K562 (cell line): ENCODE data around the gene BOLA2. TPM values are rescaled to one million over a fixed set of nuclear protein-coding genes. Genes with fewer than 3 reads are reported as not detected.
"Not testable (repeated sequence)": the region's sequence is repeated elsewhere in the genome, so short reads cannot be mapped to it uniquely, and the experiment has no call there.

ENCODE experiments used
- ATAC-seq: fragments of 200-7000 bp; cut with Tn5 transposase; 3 replicates; pipeline ENCODE4 v1.9.1; 2020; ENCODE audit warnings: moderate library complexity
- BruUV-seq: library from RNA; stranded (reverse); fragments of 400-500 nt; replicated peaks from 2 replicates; lab custom pipeline; 2021; lab: Mats Ljungman, UMichigan
- CTCF ChIA-PET: fragments of 300-600 bp; formaldehyde crosslinking; extraction: SDS; loops from one replicate; lab custom pipeline; 2021; ENCODE audit warnings: low intra/inter-chr PET ratio; lab: Yijun Ruan, JAX
- POLR2A ChIA-PET: fragments of 300-600, 350-650 bp; sonication (Branson Sonifier 250); formaldehyde crosslinking; extraction: SDS; loops from one replicate; lab custom pipeline; 2021; ENCODE audit warnings: antibody characterized with exemption, inconsistent platforms; lab: Yijun Ruan, JAX
- DNase-seq, 4 experiments: peaks; one replicate each; pipeline versions ENCODE4 v3.0.0 to v3.0.0-alpha.2; 2011 to 2018; ENCODE audit warnings: low spot score in 3 of 4, mixed read lengths in 3 of 4; ENCODE audit errors: extremely low read depth in 1 of 4
- FAIRE-seq: peaks from 2 replicates; lab custom pipeline; 2011; peaks lifted over from hg19 to GRCh38; lab: Jason Lieb, UNC
- H2AFZ ChIP-seq: 2 replicates; pipeline ENCODE4 v1.6.0; 2011; ENCODE audit warnings: low read depth, low read length, control low read depth, inconsistent platforms
- H3K27ac ChIP-seq: fragments of 200-600 bp; 3 replicates; pipeline ENCODE4 v1.8.0; 2011; ENCODE audit warnings: low read depth, mild to moderate bottlenecking, control low read depth, inconsistent platforms, low read length, moderate library complexity, mixed read lengths; ENCODE audit errors: extremely low read depth
- H3K27me3 ChIP-seq, 2 experiments: fragments of 300-600 bp in 1 of 2; 2 replicates in 1 of 2; 3 replicates in 1 of 2; pipeline versions ENCODE4 v1.6.0 to v1.8.0; 2011; ENCODE audit warnings: inconsistent platforms in 2 of 2, low read length in 2 of 2, mild to moderate bottlenecking in 1 of 2, mixed read lengths in 1 of 2, moderate library complexity in 1 of 2; ENCODE audit not compliant: control insufficient read depth in 2 of 2, insufficient read depth in 2 of 2
- H3K36me3 ChIP-seq: fragments of 300-600 bp; 3 replicates; pipeline ENCODE4 v1.8.0; 2011; ENCODE audit warnings: mild to moderate bottlenecking, low read length, inconsistent platforms; ENCODE audit not compliant: control insufficient read depth, insufficient read depth
- H3K4me1 ChIP-seq, 2 experiments: fragments of 200-600 bp in 1 of 2; replicated peaks in 1 of 2; 2 replicates in 1 of 2; 3 replicates in 1 of 2; pipeline versions ENCODE4 v1.5.1 to v1.8.0; 2011; ENCODE audit warnings: inconsistent platforms in 2 of 2, low read length in 2 of 2, mild to moderate bottlenecking in 1 of 2, mixed read lengths in 1 of 2, moderate library complexity in 1 of 2; ENCODE audit not compliant: control insufficient read depth in 2 of 2, insufficient read depth in 2 of 2
- H3K4me2 ChIP-seq: 2 replicates; pipeline ENCODE4 v1.6.1; 2011; ENCODE audit warnings: low read length, control low read depth, inconsistent platforms, mixed read lengths; ENCODE audit not compliant: insufficient read depth
- H3K4me3 ChIP-seq: fragments of 200-600 bp; sonication (generic), shearing (Covaris generic); 2 replicates; pipeline ENCODE4 v1.5.1; 2016; ENCODE audit warnings: control low read depth, inconsistent platforms
- H3K79me2 ChIP-seq: fragments of 200-600 bp; 3 replicates; pipeline ENCODE4 v1.8.0; 2011; ENCODE audit warnings: low read length, inconsistent platforms; ENCODE audit not compliant: control insufficient read depth, insufficient read depth
- H3K9ac ChIP-seq, 2 experiments: 2 replicates each; pipeline versions ENCODE4 v1.6.0 to v1.6.1; 2011; ENCODE audit warnings: low read depth in 2 of 2, low read length in 2 of 2, control low read depth in 1 of 2, inconsistent platforms in 1 of 2, mild to moderate bottlenecking in 1 of 2, mixed read lengths in 1 of 2; ENCODE audit not compliant: insufficient read depth in 1 of 2
- H3K9me1 ChIP-seq: one replicate; pipeline ENCODE4 v1.6.0; 2011; ENCODE audit warnings: inconsistent platforms, mild to moderate bottlenecking, low read length, moderate library complexity; ENCODE audit not compliant: control insufficient read depth, insufficient read depth
- H3K9me3 ChIP-seq: replicated peaks from 2 replicates; pipeline ENCODE4 v1.5.1; 2011; ENCODE audit warnings: low read depth, low read length, inconsistent platforms; ENCODE audit not compliant: control insufficient read depth, insufficient read depth
- H4K20me1 ChIP-seq: replicated peaks from 2 replicates; pipeline ENCODE4 v1.6.1; 2011; ENCODE audit warnings: low read length, inconsistent platforms, mixed read lengths; ENCODE audit not compliant: control insufficient read depth, insufficient read depth
- C11orf30 ChIP-seq: fragments of 450-650 bp; IDR thresholded peaks from 2 replicates; pipeline ENCODE4 v1.6.1; 2016; ENCODE audit warnings: low read depth, mild to moderate bottlenecking
- MAFF ChIP-seq: IDR thresholded peaks from 2 replicates; pipeline ENCODE4 v1.6.1; 2012; ENCODE audit warnings: low read length, improper control_type of control experiment
- MAFG ChIP-seq: fragments of 450-650 bp; conservative IDR thresholded peaks from 2 replicates; pipeline ENCODE4 v1.6.1; 2016; ENCODE audit warnings: missing genetic modification characterization, missing compliant biosample characterization
- MAFK ChIP-seq: IDR thresholded peaks from 2 replicates; pipeline ENCODE4 v1.6.1; 2011; ENCODE audit warnings: low read length, improper control_type of control experiment
- ZNF316 ChIP-seq: fragments of 450-650 bp; IDR thresholded peaks from 2 replicates; pipeline ENCODE4 v1.6.1; 2016
- WGBS: fragments of 100-300 bp; shearing (Covaris generic); methylation state at CpG from one replicate; pipeline ENCODE4 v1.1.6; 2016; ENCODE audit warnings: low coverage, mixed read lengths; ENCODE audit not compliant: insufficient coverage; ENCODE audit errors: missing lambda C conversion rate; 5-methylcytosine and 5-hydroxymethylcytosine counted together
- in situ Hi-C: fragments of 300-500 bp; cut with MboI; formaldehyde crosslinking; loops from 4 replicates; pipeline ENCODE4 v1.15.0; 2018; ENCODE audit warnings: inconsistent platforms, mixed read lengths
- intact Hi-C: fragments of 100-400 bp; cut with micrococcal nuclease; formaldehyde crosslinking; loops from 2 replicates; pipeline ENCODE4 v1.14.2; 2022
- polyA plus RNA-seq, 8 experiments: library from polyadenylated mRNA; depleted of rRNA in 4 of 8; stranded (reverse) in 5 of 8; unstranded in 3 of 8; fragments of >200 nt; fragmentation: Nextera tagmentation in 2 of 8; fragmentation: Illumina TruSeq in 1 of 8; extraction: Ambion mirVana in 2 of 8; extraction: Trizol in 1 of 8; gene quantifications; 2 replicates each; pipeline versions ENCODE4 v1.2.1 to v1.2.3, GENCODE V29; 2011 to 2014; ENCODE audit warnings: inconsistent platforms in 1 of 8, missing spikeins in 1 of 8
- total RNA-seq, 7 experiments: library from RNA; depleted of rRNA in 6 of 7; stranded (reverse); fragments of >200 nt in 6 of 7; fragmentation: Illumina TruSeq in 2 of 7; extraction: Trizol in 2 of 7; gene quantifications; 2 replicates each; pipeline versions ENCODE4 v1.2.1 to v1.2.3, GENCODE V29; 2011 to 2021; ENCODE audit warnings: low replicate concordance in 1 of 7

BOLA2 gene
- total and polyA plus RNA-seq, 9 of the 15 experiments (the other 6 are each of a cell fraction or from before 2014, with no cell fraction given) = 6.3 to 115 (median 26.8) TPM

DNA sequence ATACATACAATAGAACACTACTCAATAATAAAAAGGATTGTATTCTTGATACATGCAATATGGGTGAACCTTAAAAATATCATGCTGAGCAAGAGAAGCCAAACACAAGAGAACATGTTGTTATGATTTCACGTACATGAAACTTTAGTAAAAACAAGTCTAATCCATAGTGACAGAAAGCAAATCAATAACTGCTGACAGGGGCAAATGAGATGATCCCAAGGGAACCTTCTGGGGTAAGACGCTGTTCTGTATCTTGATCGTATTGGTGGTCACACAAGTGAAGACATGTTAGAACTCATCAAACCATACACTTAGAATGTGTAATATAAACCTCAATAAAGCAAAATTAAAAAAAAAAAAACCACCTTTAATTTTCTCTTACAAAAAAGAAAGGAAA, 28.8 kb downstream of the BOLA2 start:
- H3K36me3 ChIP-seq, intact Hi-C loops, ATAC-seq, DNase-seq, H3K4me1 ChIP-seq, H4K20me1 ChIP-seq, BruUV-seq, H3K79me2 ChIP-seq, H3K4me3 ChIP-seq, H3K9me1 ChIP-seq, H3K27me3 ChIP-seq, H3K4me2 ChIP-seq, POLR2A ChIA-PET, CTCF ChIA-PET, H3K9ac ChIP-seq, H3K27ac ChIP-seq, FAIRE-seq, H3K9me3 ChIP-seq, H2AFZ ChIP-seq: not testable (repeated sequence)
- peak; percentile 56; the same call in 1 of the 2 replicates for TF ChIP-seq ZNF316
- in situ Hi-C loops = loop anchor here (25.0 kb wide), 1 partner anchor 862 kb away; no protein-coding TSS in a partner anchor
- 94% methylated on average over 3 of the region's 3 CpGs for WGBS

DNA sequence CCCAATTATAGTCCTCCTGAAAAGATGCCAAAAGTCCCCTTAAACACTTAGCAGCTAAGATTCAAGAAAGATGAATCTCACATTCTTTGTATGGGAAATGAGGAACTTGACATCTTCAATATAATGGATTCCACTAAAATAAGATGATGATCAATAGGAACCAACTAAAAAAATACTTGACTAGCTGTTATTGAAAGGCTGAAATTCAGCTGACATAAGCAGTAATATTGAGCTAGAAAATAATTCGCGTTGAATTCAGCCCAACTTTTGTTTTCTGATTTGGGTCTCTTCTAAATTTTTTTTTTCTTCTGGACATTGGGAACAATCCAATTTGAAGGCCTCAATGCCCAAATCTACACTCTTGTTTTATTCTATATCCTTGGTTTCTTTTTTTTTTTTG, 30.6 kb downstream of the BOLA2 start:
- POLR2A ChIA-PET, H3K27me3 ChIP-seq, BruUV-seq, H3K27ac ChIP-seq, H4K20me1 ChIP-seq, ATAC-seq, FAIRE-seq, H3K9ac ChIP-seq, intact Hi-C loops, H3K9me1 ChIP-seq, DNase-seq, H2AFZ ChIP-seq, H3K36me3 ChIP-seq, H3K79me2 ChIP-seq, H3K9me3 ChIP-seq, H3K4me2 ChIP-seq, H3K4me3 ChIP-seq, H3K4me1 ChIP-seq, CTCF ChIA-PET: not testable (repeated sequence)
- 100% methylated on average over 1 of the region's 2 CpGs for WGBS
- in situ Hi-C loops = loop anchor here (25.0 kb wide), 1 partner anchor 89 kb away; the partner anchor contains the start of gene NPIPB12
- TF ChIP-seq MAFG (tag) (peak; percentile 61; the same call in 1 of the 2 replicates), C11orf30 (peak; percentile 55), MAFK (peak; percentile 61), ZNF316 (peak; percentile 73), MAFF (peak; percentile 55; the same call in 1 of the 2 replicates)

DNA sequence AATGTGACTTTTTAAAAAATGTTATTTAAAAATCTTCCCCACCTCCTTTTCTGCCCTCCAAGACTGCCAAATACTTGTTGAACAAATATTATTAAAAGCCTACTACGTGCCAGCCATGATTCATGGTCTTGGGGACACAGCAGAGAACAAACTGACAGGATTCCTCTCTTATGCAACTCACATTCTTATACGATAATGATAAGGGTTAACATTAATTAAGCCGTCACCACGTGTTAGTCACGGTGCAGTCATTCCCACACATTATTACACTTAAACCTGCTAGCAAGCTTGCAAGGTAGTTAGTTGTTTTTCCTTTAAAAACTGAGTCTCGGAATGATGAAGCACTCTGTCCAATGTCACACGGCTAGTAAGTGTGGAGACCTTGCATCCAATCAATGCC, 48.9 kb downstream of the BOLA2 start:
- POLR2A ChIA-PET, BruUV-seq, H3K4me2 ChIP-seq, H3K9ac ChIP-seq, H2AFZ ChIP-seq, H3K27me3 ChIP-seq, intact Hi-C loops, FAIRE-seq, H3K9me3 ChIP-seq, ATAC-seq, DNase-seq, H3K27ac ChIP-seq, H3K4me3 ChIP-seq, CTCF ChIA-PET, H3K36me3 ChIP-seq, H3K4me1 ChIP-seq, H3K9me1 ChIP-seq, H4K20me1 ChIP-seq, H3K79me2 ChIP-seq: not testable (repeated sequence)
- 45% methylated on average over 6 of the region's 7 CpGs for WGBS
- in situ Hi-C loops = loop anchor here (25.0 kb wide), 1 partner anchor 107 kb away; the partner anchor contains the start of gene NPIPB12
